ENCODE data around the gene ANKS1B.

Gene ANKS1B

DNA sequence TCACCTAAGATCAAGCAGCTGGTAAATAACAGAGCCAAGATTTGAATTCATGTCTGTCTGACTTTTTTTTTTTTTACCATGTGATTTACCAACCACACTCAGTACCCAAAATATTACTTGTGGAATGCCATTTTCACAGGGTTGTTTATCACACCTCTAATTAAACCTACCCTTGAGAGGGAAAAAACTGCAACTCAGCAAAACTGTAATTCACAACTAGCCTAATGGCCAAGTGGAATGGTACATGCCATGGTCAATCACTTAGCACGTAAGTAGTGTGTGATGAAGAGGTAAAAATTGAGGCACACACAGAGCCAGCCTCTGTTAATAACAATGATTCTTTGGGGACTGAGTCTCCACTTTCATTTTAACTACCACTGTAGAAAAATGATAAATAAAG, 750.0 kb downstream of the ANKS1B start:
- TF ChIP-seq, protein P1, sequence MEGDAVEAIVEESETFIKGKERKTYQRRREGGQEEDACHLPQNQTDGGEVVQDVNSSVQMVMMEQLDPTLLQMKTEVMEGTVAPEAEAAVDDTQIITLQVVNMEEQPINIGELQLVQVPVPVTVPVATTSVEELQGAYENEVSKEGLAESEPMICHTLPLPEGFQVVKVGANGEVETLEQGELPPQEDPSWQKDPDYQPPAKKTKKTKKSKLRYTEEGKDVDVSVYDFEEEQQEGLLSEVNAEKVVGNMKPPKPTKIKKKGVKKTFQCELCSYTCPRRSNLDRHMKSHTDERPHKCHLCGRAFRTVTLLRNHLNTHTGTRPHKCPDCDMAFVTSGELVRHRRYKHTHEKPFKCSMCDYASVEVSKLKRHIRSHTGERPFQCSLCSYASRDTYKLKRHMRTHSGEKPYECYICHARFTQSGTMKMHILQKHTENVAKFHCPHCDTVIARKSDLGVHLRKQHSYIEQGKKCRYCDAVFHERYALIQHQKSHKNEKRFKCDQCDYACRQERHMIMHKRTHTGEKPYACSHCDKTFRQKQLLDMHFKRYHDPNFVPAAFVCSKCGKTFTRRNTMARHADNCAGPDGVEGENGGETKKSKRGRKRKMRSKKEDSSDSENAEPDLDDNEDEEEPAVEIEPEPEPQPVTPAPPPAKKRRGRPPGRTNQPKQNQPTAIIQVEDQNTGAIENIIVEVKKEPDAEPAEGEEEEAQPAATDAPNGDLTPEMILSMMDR (IDR thresholded peaks at IDR 0.05; ENCODE audit: low read length), result no peak
- no peak for TF ChIP-seq EZH2 (IDR thresholded peaks at IDR 0.05; ENCODE audit: borderline replicate concordance, low read length)
- Histone ChIP-seq H3K27me3 (ENCODE audit: insufficient read depth, low read length) (no peaks in the 10 kb centered on the region), H2AFZ (ENCODE audit: low read length) (no peak overlapping the region)

DNA sequence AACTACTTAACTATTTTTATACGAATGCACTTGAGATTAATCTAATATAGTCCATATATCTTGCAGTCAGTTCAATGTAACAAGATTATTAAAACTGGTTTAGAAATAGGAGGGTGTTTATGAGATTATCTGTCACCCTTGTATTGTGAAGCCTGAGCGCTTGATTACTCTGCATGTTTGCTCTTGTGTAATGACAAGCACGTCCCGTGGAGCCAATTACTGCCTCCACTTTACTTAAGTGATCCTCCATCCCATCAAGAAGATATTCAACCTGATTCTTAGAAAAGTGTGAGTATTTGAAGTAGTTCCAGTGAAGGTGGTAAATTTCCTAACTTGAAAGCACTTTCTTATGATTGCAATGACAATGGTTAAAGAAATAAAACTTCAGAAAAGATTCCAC, 752.4 kb downstream of the ANKS1B start:
- Histone ChIP-seq H3K79me2 (ENCODE audit: insufficient read depth, low read length) (no peaks in the 10 kb centered on the region), H3K36me3 (ENCODE audit: insufficient read depth, low read length) (no peaks in the 10 kb centered on the region), H3K9me3 (ENCODE audit: low read length) (no peaks in the 10 kb centered on the region), H3K4me2 (ENCODE audit: low read length) (no peak overlapping the region), H3F3A (ENCODE audit: insufficient read depth, low read length) (no peaks in the 10 kb centered on the region), H3K9me2 (ENCODE audit: low read depth, low read length) (no peaks in the 10 kb centered on the region), H3K9ac (ENCODE audit: low read length) (no peak overlapping the region), H3K4me3 (ENCODE audit: low read depth, low read length, poor library complexity, severe bottlenecking) (no peak overlapping the region), H3K27me3 (ENCODE audit: insufficient read depth, low read length) (no peaks in the 10 kb centered on the region), H3K4me1 (ENCODE audit: insufficient read depth, low read length, severe bottlenecking) (no peaks in the 10 kb centered on the region), H4K20me1 (ENCODE audit: insufficient read depth, low read length) (no peaks in the 10 kb centered on the region), H3K27ac (ENCODE audit: low read depth, low read length, poor library complexity, severe bottlenecking) (no peak overlapping the region), H2AFZ (ENCODE audit: low read length) (no peak overlapping the region)
- no peak for TF ChIP-seq EZH2 (IDR thresholded peaks at IDR 0.05; ENCODE audit: borderline replicate concordance, low read length)
- TF ChIP-seq, protein P1 (IDR thresholded peaks at IDR 0.05; ENCODE audit: low read length), result no peak

More for the DNA sequence above, 750.0 kb downstream of the ANKS1B start:
- no peaks in the 10 kb centered on the region for H3K9me2 ChIP-seq (ENCODE audit: low read depth, low read length)
- H3F3A ChIP-seq (ENCODE audit: insufficient read depth, low read length), result no peaks in the 10 kb centered on the region
- no peaks in the 10 kb centered on the region for H4K20me1 ChIP-seq (ENCODE audit: insufficient read depth, low read length)
- H3K4me2 ChIP-seq (ENCODE audit: low read length), result no peak overlapping the region
- no peaks in the 10 kb centered on the region for H3K79me2 ChIP-seq (ENCODE audit: insufficient read depth, low read length)
- H3K27ac ChIP-seq (ENCODE audit: low read depth, low read length, poor library complexity, severe bottlenecking), result no peak overlapping the region
- H3K36me3 ChIP-seq (ENCODE audit: insufficient read depth, low read length), result no peaks in the 10 kb centered on the region
- H3K9ac ChIP-seq (ENCODE audit: low read length), result no peak overlapping the region
- no peak overlapping the region for H3K4me3 ChIP-seq (ENCODE audit: low read depth, low read length, poor library complexity, severe bottlenecking)
- no peaks in the 10 kb centered on the region for H3K4me1 ChIP-seq (ENCODE audit: insufficient read depth, low read length, severe bottlenecking)
- H3K9me3 ChIP-seq (ENCODE audit: low read length), result no peaks in the 10 kb centered on the region

DNA sequence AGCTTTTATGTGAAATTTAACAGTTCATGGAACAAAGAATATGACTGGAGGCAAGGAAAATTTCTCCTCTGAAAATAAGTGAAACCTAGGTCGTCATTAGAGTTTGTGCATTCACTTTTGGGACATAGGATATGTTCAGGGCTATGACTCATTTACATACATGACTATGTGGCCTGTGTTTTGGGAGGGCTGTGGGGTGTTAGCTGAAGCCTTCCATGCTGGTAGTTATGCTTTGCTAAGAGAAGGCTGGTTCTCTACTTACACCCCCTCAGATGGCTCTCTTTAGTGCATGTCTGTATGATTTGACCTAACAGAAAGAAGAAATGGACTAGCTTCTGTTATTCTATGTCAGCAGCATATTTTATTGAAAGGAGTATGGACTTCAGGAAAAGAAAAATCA, 753.7 kb downstream of the ANKS1B start:
- no peak overlapping the region for H2AFZ ChIP-seq (ENCODE audit: low read length)
- no peaks in the 10 kb centered on the region for H3K36me3 ChIP-seq (ENCODE audit: insufficient read depth, low read length)
- H3K27me3 ChIP-seq (ENCODE audit: insufficient read depth, low read length), result no peaks in the 10 kb centered on the region
- no peaks in the 10 kb centered on the region for H3K4me1 ChIP-seq (ENCODE audit: insufficient read depth, low read length, severe bottlenecking)
- no peaks in the 10 kb centered on the region for H4K20me1 ChIP-seq (ENCODE audit: insufficient read depth, low read length)
- no peaks in the 10 kb centered on the region for H3K9me2 ChIP-seq (ENCODE audit: low read depth, low read length)
- no peak overlapping the region for H3K4me3 ChIP-seq (ENCODE audit: low read depth, low read length, poor library complexity, severe bottlenecking)
- H3F3A ChIP-seq (ENCODE audit: insufficient read depth, low read length), result no peaks in the 10 kb centered on the region
- no peak overlapping the region for H3K27ac ChIP-seq (ENCODE audit: low read depth, low read length, poor library complexity, severe bottlenecking)
- TF ChIP-seq, protein P1 (IDR thresholded peaks at IDR 0.05; ENCODE audit: low read length), result no peak
- TF ChIP-seq EZH2 (IDR thresholded peaks at IDR 0.05; ENCODE audit: borderline replicate concordance, low read length), result no peak
- H3K9ac ChIP-seq (ENCODE audit: low read length), result no peak overlapping the region
- no peak overlapping the region for H3K4me2 ChIP-seq (ENCODE audit: low read length)
- H3K79me2 ChIP-seq (ENCODE audit: insufficient read depth, low read length), result no peaks in the 10 kb centered on the region
- no peaks in the 10 kb centered on the region for H3K9me3 ChIP-seq (ENCODE audit: low read length)

Data from OCI-LY1 (cell line).